Measurements from ENCODE around the gene BRD4.
"Not testable (repeated sequence)": the region's sequence is repeated elsewhere in the genome, so short reads cannot be mapped to it uniquely, and the experiment has no call there.

The BRD4 gene

DNA sequence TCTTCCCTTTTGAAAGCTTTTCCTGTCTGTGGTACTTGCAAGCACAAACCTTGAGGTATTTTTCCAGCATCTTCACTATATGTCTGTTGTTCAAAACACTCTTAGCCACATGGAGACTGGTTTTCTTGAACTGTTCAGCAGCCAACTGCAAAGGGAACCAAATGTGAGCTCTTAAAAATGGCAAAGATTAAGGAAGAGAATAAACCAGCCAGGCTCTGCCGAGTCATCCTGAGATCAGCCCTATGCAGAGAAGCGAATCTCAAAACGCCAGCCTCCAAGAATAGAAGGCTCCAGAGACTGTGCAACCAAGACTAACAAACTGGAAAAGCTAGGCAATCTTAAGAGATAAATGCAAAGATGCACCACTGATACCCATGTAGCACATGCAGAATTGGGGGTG, 26.6 kb upstream of the BRD4 start:
- DNase-seq, result no peak

DNA sequence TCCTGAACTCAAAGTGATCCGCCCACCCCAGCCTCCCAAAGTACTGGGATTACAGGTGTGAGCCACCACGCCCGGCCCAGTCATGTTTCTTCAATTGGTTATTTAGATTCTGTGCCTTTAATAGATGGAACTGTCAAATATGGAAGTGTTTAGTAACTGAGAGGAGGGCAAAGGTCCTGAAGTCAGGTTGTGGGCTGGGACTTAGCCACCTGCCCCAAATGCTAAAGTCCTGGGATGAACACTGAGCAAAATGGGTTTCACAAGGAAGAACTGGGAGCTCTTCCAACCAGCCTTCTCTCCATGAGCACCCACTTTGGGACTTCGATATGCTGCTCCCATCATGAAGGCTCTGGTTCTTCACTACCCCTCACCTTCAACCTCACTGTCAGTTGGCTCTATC, 25.6 kb upstream of the BRD4 start:
- DNase-seq, result no peak

DNA sequence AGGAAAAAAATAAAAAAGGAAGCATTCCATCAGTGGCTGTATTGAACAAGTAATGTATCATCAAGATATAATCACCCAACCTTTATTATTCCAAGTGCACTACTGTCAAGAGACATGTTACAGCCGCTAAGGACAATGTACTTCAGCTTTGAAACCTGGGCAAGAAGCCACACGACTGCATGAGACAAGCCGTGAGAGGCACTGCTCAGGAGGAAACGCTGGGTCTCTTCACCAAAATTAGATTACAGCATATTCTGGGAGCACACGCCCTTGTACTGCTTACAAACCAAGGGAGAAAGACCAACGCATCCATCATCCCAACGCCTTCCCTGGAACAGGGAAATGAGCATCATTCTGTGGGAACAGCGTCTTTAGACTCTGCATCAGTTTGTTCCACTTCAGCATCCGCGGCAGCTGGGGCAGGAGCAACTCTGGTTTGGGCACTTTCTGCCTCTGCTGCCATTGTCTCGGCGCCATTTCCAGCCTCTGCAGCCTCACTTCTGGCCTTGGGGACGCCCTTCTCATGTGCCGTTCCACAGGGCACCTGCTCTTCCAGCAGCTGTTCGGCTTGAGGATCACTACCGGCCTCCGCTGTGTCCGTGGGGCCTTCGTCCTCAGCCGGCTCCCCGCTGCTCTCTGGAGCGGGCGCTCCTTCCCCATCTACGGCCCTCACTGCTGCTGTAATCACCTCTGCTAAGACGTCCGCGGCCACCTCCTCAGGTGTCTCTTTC, 22.4 kb upstream of the BRD4 start:
- no peak for DNase-seq

DNA sequence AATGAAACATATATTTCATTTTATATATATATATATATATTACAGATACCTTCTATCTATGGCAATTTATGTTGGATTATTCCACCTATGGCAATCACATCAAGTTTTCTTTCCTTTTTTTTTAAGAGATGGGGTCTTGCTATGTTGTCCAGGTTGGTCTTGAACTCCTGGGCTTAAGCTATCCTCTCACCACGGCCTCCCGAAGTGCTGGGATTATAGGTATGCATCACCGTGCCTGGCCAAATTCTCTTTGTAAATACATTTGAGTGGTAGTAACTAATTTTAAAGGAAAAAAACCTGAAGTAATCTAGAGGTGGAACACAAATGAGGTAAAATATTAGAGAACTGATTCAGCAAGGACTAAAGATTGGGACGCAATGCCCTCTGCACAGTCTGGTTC, 21.6 kb upstream of the BRD4 start:
- no peak for DNase-seq

DNA sequence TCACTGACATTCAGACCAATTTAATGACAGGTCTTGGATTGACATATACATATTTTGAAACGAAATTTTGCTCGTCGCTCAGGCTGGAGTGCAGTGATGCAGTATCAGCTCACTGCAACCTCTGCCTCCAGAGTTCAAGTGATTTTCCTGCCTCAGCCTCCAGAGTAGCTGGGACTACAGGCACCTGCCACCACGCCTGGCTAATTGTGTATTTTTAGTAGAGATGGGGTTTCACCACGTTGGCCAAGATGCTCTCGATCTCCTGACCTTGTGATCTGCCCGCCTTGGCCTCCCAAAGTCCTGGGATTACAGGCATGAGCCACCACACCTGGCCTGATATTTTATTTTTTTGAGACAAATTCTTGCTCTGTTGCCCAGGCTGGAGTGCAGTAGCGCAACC, 20.2 kb upstream of the BRD4 start:
- not testable (repeated sequence) for DNase-seq

DNA sequence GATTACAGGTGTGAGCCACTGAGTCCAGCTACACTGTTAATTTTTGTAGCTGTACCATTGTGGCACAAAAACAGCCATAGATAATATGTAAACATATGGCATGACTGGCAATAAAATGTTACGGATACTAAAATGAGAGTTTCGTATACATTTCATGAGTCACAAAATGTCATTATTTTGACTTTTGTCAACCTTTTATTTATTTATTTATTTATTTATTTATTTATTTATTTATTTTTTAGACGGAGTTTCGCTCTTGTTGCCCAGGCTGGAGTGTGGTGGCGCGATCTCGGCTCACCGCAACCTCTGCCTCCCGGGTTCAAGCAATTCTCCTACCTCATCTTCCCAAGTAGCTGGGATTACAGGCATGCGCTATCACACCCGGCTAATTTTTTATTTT, 9.0 kb upstream of the BRD4 start:
- DNase-seq, result not testable (repeated sequence)

DNA sequence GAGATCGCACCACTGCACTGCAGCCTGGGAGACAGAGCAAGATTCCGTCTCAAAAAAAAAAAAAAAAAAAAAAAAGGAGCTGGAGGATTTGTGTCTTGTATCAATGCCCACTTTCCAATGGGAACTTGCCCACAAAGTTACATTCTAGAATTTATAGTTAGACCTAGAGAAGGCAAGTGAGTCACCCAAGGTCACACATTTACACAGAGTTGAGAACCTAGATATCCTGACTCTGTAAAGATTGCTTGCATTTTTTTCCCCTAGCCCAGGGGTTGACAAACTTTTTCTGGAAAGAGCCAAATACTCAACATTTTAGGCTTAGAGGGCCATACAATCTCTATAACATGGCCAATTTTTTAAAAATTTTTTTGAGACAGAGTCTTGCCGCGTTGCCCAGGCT, 7.7 kb upstream of the BRD4 start:
- DNase-seq, result no peak

DNA sequence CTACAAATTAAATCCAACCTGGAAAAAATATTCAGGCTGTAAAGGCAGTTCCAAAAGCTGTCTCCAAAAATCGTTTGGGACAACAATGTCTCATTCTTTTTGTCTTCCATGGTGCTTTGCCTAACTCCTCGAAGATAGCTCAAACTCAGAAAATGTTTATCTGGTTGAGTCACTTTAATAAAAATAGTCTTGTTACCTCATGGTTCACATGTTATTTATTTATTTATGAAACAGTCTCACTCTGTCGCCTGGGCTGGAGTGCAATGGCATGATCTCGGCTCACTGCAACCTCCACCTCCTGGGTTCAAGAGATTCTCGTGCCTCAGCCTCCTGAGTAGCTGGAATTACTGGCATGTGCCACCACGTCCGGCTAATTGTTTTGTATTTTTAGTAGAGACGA, 4.9 kb upstream of the BRD4 start:
- DNase-seq, result no peak

DNA sequence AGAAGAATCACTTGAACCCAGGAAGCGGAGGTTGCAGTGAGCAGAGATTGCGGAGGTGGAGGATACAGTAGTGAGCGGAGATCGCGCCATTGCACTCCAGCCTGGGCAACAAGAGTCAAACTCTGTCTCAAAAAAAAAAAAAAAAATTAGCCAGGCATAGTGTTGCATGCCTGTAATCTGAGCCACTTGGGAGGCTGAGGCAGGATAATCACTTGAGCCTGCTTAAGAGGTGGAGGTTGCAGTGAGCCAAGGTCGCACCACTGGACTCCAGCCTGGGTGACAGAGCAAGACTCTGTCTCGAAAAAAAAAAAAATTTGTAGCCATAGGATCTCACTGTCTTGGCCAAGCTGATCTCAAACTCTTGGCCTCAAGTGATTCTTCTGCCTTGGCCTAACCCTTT, 3.7 kb upstream of the BRD4 start:
- DNase-seq, result not testable (repeated sequence)

DNA sequence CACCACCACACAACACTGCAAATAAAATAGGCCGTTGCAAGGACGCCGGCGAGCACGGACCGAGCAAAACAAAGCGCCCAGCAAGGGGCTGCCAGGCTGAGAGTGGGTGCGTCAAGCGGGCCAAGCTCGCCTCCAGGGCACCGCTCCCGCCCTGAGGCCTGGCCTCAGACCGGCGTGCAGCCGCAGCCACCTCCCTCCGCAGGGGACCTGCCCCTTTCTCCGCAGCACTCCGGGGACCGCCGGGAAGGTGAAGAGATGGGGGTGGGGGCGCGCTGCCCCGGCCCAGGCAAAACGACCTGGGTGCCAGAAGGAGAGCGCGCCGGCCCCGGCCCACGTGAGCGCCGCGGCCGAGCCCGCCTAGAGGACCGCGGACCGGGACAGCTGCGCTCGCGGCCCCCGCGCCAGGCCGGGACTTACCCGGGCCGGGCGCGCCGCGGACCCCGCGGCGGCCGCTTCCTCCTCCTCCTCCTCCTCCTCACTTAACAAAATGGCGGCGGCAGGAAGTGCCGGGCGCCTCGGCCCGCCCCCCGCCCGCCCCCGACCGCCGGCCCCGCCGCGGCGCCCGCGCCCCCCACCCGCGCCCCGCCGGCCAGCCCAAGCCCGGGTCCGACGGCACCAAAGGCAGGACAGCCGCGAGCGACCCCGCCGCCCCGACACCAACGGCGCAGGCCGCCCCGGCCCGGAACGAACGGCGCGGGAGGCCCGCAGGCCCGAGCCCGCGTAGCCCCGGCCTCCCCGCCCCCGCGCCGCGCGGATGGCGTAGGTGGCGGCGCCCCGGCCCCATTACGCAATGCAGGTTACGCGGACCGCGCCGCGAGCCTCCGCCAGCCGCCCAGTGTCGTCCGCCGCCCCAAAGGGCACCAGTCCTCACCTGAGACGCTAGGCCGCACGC, 674 bp downstream of the BRD4 start:
- DNase-seq, result peak; percentile 70

DNA sequence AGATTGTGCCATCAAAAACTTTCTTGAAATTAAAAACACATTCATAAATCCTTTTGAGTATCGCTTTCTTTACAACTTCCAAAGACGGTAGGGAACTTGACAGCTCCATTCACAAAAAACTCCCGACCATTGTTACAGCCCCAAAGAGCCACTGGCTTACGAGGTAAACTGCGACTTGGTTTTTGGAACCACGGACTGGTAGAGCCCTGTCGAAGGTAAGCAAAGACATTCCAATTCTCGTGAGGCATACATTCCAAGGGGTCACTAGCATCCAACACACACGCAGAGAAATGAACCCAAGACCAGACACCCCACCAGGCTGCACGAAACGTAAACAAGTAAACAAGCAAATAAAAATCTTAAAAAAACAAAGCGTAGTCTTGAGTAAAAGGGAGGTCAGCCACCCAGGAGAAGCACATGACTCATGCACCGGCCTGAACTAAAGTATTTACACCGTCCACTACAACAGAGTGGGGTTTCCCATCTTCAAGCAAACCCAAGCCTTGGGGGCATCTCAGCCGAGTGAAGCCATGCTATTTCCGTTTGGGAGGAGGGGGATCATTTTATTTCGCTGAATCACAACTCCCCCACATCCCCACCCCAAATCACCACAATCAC, 1.4 kb downstream of the BRD4 start:
- DNase-seq, result no peak

DNA sequence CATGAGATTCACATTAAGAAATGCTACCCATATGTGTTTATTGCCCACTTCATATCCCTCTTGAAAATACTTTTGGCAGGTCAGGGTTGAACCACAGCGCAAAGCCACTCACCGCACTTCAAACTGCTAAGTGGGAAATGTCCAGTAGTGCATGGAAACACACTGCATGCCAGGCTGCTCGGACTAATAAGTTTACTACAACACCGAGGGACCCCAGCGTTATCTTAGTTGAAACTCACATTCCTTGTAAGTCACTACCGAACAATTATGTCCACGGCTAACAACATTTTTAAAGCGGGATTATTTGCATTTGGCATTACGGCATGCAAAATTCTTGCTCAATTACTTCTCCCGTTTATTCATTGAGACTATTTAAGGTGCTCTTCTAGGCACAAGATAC, 4.0 kb downstream of the BRD4 start:
- no peak for DNase-seq

DNA sequence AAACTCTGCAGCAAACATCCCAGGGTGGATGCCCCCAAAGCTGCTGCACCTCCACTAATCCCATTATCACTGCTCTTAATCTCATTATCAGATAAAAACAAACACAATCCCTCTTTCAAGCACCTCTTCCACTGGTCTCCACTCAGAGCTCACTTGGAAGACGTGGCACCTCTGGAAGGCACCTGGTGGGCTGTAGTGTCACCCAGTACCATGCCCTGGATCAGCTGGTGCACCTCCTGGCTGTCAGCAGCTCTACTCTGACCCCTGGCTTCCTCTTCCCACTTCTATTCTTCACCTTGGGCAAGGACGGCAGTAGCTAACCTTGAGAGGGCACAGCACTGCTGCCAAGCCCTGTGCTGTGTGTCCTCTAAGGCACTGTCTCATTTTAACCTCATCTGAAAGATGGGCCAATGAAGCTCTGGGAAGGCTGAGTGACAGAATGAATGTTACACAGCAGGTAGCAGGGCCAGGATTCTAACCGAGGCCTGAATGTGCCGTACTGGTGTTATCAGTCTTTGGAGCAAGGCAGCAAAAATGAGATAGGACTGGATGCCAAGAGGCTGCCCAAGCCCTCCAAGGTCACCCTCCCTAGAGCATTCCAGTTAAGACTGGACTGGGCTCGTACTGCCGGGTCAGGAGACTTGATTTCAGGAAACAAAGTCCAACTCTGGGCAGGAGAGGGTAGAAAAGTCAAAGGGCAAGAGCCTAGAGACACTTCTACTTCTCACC, 7.4 kb downstream of the BRD4 start:
- no peak for DNase-seq

DNA sequence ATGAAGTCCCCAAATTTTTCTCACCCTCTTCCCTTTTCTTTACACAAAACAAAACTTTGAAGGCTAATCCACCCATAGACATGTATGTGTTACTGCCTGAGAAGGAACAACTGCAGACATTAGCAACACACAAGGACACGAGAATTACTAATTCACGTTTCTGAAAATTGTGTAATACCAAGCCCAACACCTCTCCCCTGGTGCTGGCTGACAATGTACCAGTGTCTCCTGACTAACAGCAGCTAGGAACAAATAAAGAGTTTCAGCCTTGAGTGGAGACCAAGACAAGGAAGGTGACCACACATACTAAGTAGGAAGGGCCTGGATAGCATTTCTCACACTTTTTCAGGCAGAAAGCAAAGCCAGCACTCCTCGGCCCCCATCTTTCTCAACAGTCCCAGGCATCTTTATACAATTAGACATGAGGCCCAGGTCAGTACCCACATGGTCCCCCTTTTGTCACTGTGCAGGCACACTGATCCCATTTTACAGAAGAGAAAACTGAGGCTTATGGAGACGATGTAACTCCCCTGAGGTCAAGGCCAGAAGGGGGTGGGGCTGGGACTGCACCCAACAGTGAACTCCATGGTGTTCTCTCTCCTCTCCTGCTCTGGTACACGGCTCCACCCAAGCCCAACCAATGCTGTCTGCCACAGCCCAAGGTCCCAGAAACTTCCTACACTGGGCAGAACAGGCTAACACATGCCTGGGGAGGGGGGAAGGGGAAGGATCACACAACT, 8.7 kb downstream of the BRD4 start:
- DNase-seq, result no peak

DNA sequence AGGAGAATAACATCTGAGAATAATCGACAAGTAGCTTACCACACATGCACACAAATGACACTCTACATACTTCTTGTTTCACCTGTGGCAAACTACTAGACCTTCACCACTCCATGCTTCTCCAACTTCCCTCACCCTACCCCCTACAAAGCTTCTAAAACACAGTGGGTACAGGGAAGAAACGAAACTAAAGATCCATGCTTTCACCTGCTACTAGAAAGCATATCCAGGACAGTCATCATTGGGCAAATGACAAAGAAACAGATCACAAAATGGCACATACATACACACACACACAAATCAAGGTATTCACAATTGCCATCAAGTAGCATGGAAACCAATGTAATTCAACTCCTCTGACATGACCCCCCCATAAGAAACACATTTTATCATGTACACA, 10.6 kb downstream of the BRD4 start:
- DNase-seq, result no peak

DNA sequence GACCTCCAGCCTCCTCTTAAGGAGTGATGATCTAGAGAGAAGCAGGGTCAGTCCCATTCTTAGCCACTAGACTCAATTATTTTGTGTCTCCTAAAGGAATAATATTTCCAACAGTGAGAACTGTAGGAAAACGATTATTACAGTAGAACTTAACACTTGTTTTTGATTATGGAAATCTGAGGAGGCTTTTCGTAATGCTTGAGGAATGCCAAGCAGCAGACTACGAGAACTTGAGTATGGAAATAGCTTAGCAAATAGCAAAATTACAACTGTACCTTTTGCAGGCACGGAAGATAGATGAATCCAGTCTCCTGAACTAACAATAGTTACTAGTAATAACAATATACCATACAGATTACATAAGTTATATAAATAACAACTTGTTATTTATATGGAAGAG, 12.2 kb downstream of the BRD4 start:
- no peak for DNase-seq

DNA sequence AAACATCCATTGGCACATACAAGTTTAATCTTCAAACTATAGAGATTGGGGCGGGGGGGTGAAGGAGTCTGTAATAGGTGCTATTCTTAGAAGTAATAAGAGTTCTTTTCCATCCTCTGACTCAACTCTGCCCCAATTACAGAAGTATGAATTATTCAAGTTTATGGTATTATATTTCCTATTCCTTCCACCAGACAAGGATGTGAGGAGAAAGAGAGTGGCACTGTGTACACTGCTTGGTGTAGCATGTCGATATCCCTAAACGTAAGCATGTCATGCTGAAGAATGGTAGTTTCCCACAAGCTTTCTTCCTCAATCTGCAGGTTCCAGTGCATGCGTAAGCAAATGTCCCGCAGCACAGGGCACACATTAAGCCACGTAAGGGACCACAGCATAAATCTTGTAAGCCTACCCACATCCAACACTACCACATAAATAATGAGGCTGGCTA, 14.1 kb downstream of the BRD4 start:
- DNase-seq, result no peak

DNA sequence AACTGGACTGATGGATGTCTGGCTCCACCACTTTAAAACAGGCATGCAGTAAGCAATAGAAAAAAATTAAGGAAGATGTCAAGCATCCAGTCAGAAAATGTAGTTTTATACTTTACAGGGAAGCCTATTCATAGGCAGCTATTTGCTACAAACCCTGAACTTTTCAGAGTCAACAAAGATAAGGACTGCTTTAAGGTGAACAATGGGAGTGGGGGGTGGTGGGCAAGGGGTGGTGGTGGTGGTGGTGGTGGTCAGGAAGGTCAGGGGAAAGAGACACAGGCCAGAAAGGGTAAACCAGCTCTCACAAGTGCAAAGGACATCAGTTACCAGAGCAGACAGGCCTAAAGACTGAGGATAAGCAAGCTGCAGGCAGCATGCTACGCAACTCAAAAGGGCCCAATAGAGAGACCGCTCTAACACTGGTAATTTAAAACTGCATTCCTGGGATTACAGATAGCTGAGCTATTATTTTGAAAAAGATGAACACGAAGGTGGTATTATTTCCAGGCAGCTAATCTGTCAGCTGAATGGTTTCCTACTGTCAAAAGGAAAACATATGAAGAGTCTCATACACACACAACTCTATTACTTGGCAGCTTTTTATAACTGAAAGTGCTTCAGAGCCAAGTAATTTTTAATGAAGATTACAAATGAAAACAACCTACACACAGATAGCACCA, 14.8 kb downstream of the BRD4 start:
- no peak for DNase-seq

DNA sequence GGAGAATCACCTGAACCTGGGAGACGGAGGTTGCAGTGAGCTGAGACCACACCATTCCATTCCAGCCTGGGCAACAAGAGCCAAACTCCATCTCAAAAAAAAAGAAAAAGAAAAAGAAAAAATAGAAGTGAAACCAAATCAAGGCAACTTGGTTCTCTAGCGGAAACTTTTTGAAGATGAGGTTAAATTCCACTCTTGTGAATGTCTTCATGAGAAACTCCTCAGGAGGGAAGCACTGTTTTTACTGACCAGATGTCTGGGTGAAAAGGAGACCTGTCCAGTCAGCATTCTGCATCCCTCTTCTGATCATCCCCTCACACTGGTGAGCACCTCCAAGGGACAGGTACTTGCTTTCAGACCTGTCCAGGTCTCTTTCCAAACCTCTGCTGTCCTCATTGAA, 15.8 kb downstream of the BRD4 start:
- no peak for DNase-seq

DNA sequence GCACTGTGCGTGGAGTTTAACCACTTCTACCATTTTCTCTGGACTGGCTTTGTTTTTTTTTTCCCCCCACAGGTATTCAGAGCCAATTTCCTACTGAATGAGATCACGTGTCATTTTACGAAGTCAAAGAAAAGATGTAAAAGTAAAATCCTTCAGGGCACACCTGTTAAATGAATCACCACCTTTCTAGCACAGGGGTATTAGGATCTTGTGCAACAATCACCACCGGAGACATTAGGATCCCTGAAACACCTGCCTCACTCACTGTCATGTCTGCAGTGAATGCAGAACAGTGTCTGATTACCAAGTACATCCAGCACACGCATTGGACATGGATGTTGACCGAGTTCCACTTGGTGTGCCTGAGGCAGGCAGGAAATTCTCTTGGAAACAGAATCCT, 17.2 kb downstream of the BRD4 start:
- no peak for DNase-seq

DNA sequence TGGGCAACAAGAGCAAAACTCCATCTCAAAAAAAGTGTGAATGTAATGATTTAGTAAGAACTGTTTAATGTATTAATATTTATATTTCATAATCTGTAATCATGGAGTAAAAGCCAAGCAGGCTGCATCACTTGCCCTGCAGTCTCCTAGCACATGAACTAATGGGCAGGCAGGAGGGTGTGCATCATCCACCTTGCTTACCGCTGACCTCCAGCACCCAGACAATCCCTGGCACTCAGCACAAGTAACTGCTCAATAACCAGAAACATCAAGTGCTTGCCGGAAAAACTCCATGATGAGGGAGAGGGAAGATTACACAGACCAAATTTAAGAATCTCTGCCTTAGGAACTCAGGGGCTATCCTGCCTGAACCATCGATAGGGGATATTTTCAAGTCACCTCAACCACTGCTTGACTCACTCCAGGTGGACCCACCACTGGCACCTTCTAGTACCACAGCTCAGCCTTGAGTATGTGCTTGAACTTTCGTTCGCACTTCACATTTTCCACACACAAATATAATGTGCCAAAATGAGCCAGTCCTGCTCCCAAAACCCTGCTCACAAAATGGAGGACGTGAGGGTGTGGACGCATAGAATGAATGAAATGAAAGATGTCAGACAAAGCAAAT, 18.6 kb downstream of the BRD4 start:
- no peak for DNase-seq
